GM19240 (cell line): ENCODE measurements around the gene ZC3H18.
"Not testable (repeated sequence)": the region's sequence is repeated elsewhere in the genome, so short reads cannot be mapped to it uniquely, and the experiment has no call there.

Source experiments
- DNase-seq: peaks from one replicate; pipeline ENCODE4 v3.0.0; 2011; ENCODE audit warnings: low spot score; ENCODE audit not compliant: insufficient read length

The ZC3H18 gene

DNA sequence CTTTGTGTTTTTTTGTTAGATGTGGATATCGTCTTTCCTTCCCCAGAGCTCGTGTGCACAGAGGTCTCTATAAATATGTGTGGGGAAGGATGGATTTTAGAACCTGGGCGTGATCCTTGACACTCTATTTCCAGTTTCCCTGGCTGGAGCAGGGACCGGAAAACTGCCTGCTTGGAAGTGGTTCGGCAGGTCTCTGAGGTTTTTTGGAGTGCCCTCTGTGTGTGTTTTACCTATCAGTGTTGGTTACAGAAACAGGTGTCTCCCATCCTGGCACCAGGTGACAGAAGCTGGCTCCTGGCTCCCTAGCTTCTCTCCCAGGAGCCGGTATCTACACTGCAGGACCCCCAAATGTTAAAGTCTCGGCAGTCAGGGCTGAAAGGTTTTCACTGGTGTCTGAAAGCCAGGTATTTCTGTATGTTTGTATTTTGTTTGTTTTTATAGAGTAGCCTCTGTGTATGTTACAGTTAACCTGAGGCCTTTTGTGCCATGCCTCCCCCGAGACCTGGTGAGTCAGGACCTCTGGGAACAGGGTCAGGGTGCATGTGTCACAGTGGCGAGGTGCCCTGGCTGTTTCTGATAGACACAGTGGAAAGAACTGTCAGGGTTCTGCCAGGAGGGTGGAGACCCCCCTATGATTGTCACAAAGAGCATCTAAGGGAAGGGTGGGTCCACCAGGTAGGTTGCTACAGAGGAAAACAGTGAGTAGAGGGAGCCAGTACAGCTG lies 31.3 kb downstream of the ZC3H18 start:
- no peak for DNase-seq

GRCh38 chr16:88602091-88602490 lies 31.9 kb downstream of the ZC3H18 start:
- DNase-seq = no peak

GRCh38 chr16:88605186-88606147 lies 35.3 kb downstream of the ZC3H18 start:
- DNase-seq = no peak

DNA sequence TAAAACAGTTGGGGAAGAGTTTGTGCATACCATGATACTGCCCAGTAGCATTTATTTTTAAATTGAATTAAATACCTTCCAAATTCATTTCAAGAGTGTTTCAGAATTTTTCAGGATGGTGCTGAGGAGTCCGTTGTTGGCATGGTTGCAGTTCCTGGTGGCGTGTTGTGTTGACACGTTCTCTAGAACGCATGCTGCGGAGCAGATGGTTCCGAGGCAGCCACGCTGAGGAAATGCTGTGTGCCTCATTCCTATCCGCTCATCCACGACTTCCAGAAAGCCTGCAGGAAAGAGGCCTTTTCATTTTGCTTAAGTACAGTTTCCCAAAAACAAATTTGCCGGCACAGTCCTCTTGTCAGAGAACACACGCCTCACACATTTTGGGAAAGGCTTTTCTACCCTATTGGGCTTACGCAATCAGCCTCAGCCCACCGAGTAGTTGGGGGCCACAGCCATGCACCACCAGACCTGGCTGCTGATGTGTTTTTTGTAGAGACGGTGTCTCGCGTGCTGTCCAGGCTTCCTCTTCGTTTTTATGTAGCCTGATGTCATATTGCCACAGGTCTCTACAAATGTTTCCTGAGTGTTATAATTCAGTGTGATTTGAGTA lies 36.0 kb downstream of the ZC3H18 start:
- no peak for DNase-seq

DNA sequence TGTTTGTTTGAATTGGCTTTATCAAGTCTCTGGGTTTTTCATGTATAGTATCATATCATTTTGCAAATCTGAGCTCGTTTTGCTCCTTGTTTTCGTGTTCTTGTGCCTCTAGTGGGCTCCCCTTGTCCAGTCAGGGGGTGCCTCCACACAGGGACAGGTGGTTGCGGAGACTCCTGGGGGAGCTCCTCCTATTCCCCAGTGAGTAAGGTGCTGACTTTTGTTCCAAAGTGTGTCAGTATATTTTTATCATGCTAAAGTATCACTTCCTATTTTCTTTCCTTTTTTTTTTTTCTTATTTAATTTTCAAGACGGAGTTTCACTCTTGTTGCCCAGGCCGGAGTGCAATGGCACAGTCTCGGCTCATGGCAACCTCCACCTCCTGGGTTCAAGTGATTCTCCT lies 37.9 kb downstream of the ZC3H18 start:
- no peak for DNase-seq

DNA sequence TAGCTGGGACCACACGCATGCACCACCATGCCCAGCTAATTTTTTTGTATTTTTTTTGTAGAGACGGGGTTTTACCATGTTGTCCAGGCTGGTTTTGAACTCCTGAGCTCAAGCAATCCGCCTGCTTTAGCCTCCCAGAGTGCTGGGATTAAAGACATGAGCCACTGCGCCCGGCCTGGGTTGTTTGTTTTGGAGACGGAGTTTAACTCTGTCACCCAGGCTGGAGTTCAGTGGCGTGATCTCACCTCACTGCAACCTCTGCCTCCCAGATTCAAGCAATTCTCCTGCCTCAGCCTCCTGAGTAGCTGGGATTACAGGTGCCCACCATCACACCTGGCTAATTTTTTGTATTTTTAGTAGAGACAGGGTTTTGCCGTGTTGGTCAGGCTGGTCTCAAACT lies 39.2 kb downstream of the ZC3H18 start:
- not testable (repeated sequence) for DNase-seq

DNA sequence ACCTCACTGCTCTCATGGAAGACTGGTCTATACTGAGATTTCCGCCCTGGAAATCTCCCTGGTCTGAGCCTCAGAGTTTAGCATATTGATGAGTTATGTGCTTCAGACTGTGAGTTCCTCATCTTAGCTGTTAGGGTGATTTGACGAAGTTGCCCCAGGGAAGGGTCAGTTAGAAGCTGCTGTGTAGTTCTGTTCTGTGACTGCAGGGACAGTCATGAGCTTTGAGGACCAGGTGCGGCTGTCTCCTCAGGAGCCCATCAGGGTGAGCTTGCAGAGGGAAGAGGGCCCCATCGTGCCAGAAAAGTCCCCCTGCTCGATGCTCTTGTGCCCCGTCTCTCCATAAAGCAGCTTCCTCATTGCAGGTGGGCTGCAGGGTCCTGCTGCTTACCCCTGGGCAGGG lies 39.9 kb downstream of the ZC3H18 start:
- DNase-seq = no peak

DNA sequence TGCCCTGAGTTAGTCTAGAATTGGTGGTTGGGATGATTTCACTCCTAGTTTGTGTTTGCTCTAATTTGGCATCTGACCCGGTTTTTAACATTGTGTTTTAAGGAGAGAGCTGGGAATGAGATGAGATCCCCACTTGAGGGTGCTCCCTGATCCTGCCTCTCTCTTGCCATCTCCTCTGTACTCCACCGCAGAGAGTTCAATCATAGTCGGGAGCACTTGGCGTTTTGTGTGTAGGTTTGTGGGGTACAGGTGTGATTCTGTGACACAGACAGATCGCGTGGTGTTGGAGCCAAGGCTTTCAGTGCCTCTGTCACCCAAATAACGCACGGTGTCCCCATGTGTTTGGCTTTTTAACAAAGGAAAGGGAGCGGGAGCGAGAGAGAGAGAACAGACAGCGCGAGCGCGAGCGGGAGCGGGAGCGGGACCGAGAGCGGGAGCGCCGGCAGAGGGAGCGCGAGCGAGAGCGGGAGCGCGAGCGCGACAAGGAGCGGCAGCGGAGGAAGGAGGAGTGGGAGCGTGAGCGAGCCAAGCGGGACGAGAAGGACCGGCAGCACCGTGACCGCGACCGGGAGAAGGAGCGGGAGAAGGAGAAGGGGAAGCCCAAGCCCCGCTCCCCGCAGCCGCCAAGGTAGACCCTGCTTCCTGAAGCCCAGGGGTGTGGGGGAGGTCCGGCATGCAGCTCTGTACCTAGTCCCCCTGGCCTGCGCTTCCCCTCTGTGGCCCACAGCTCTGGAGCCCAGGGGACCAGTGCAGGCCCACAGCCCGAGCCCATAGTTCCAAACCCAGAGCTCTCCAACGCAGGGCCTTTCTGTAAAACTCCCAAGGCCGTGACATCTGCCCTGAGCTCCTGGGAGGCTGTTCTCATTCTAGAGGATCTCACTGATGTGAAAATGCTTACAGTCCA lies 41.0 kb downstream of the ZC3H18 start:
- DNase-seq = no peak

- DNase-seq = no peak
Measured at GRCh38 chr16:88613293-88613692, 43.1 kb downstream of the ZC3H18 start.

- DNase-seq = no peak
Measured at GRCh38 chr16:88613911-88614817, 44.0 kb downstream of the ZC3H18 start.

DNA sequence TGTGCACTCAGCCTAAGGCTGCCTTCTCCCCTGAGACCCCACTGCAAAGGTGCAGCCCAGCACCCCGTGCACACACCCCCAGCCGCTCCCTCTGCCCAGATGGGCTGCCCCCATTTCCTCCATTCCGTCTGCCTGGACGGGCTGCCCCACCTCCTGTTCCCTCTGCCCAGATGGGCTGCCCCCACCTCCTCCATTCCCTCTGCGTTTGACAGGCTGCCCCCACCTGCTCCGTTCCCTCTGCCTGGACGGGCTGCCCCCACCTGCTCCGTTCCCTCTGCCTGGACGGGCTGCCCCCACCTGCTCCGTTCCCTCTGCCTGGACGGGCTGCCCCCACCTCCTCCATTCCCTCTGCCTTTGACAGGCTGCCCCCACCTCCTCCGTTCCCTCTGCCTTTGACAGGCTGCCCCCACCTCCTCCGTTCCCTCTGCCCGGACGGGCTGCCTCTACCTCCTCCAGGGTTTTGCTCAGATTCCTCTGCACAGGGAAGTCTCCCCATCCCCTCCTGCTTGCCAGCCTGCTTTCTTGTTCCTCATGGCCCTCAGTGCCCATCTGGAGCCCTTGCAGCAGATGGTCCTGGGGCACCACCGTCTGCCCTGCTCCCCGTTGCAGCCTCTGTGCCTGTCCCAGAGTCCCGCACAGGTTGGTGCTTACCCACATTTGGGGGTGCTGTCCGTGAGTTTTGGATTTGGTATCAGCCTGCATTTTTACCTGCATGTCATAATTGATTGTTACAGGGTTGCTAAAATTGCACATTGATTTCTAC lies 44.8 kb downstream of the ZC3H18 start:
- DNase-seq = no peak

DNA sequence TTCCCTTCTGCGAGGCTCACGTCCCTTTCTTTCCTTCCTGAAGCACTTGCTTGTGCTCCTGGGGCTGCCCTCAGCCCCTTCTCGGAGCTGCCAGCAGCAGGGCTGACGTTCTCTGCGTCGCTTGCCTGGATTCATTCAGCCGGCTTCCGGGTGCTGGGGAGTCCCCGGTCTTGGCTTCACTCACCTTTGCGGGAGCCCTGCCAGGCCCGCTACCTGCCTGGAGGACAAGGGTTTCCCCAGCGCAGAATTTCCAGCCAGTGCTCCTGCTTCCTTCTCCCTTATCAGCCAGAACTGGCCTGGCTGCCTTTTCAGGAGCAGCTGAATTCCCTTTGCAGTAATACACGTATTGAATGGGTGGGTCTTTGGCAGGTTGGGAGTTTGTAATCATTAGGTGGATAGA lies 46.1 kb downstream of the ZC3H18 start:
- no peak for DNase-seq

DNA sequence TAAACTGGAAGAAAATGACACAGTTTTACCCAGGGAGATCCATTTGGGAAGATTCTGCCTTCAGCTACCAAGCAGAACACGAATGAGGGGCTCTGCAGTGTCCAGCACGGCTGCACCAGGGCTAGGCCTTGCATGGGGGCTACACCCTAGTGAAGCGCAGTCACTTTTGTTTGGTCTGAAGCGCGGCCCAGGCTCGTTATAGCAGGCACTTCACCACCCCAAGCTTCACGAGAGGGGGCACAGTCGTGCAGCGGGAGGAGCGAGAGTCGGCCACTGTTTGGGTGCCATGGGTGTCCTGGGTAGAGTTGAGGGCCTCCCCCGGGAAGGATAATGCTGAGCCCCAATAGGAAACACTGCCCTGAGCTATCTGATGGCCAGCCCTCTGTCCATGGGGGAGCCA lies 46.5 kb downstream of the ZC3H18 start:
- DNase-seq = no peak

GRCh38 chr16:88617268-88618031 lies 47.2 kb downstream of the ZC3H18 start:
- DNase-seq = no peak

DNA sequence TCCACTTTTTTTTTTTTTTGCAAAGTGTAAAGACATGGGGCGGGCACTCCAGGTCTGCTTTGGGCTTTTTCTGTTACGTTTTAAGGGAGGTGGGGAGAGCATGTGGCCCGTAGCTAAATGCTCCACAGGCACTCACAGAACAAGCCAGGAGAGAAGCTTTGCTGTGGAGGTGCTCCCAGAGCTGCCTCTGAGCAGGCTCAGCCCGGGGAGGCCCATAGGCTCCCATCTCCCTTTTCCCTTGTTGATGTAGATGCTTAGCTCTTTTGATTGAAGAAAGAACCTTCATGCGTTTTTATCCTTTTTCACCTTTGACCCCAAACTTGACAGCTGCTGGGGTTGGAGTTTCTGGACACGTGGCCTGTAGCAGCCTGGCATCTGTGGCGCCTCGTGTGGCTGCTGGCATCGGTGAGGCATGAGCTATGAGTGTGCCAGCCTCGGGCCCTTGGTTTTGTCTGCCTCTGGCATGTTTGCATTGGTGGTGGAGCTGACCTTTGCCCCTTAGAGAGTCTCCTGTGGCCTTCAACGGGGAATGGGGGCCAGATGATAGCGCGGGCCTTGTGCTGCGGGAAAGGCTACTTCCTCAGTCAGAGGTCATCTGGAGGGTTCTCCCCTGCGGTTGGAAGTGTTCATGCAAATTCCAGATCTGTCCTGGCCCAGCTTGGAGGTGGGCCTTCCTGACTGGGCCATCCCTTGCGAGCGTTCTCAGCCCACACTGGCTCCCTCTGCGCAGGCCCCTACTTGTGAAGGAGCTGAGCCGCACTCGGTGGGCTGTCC lies 48.2 kb downstream of the ZC3H18 start:
- DNase-seq = no peak

- no peak for DNase-seq
Measured at GRCh38 chr16:88618956-88619667, 48.9 kb downstream of the ZC3H18 start.
